ENCODE measurements around the gene LRRC8E.

- no peak for TF ChIP-seq KDM1A (IDR thresholded peaks at IDR 0.05; ENCODE audit: borderline replicate concordance, low read length)
- no peak for TF ChIP-seq POLR2AphosphoS5 (IDR thresholded peaks at IDR 0.05; ENCODE audit: low read depth, low read length)
- TF ChIP-seq CTCF (IDR thresholded peaks at IDR 0.05; ENCODE audit: control extremely low read depth in 1 of 3, insufficient read depth in 1 of 3, low read depth in 1 of 3, low read length in 3 of 3): no peak
- no peak for TF ChIP-seq USF2 (IDR thresholded peaks at IDR 0.05; ENCODE audit: low read length)
- TF ChIP-seq POLR2A (IDR thresholded peaks at IDR 0.05; ENCODE audit: control extremely low read depth in 1 of 2, low read depth in 2 of 2, low read length in 2 of 2): no peak
- no peak for TF ChIP-seq TAF1 (IDR thresholded peaks at IDR 0.05; ENCODE audit: low read depth, low read length)
- no peak for TF ChIP-seq MAX (IDR thresholded peaks at IDR 0.05)
- TF ChIP-seq JUND (IDR thresholded peaks at IDR 0.05; ENCODE audit: low read length): no peak
- TF ChIP-seq EP300 (IDR thresholded peaks at IDR 0.05; ENCODE audit: borderline replicate concordance in 1 of 2, low read depth in 2 of 2, low read length in 2 of 2): no peak
- TF ChIP-seq SIN3A (conservative IDR thresholded peaks at IDR 0.05 in 1 of 2, IDR thresholded peaks at IDR 0.05 in 1 of 2; ENCODE audit: low read depth in 1 of 2, low read length in 2 of 2): no peak
- no peak for TF ChIP-seq BCL11A (IDR thresholded peaks at IDR 0.05; ENCODE audit: low read depth in 2 of 2, low read length in 2 of 2)
- no peak for TF ChIP-seq RAD21 (IDR thresholded peaks at IDR 0.05 in 1 of 2, conservative IDR thresholded peaks at IDR 0.05 in 1 of 2; ENCODE audit: low read depth in 2 of 2, low read length in 2 of 2)
- TF ChIP-seq TBP (IDR thresholded peaks at IDR 0.05; ENCODE audit: low read depth, low read length): no peak
- TF ChIP-seq GABPA (IDR thresholded peaks at IDR 0.05; ENCODE audit: borderline replicate concordance, insufficient read depth, low read length): no peak
Measured at GRCh38 chr19:7922836-7923195, 34.5 kb downstream of the LRRC8E start.

All from H1 (cell line).